ENCODE results near the gene NELL2.

GRCh38 chr12:44837114-44837755 is 38.9 kb downstream of the NELL2 start:
- TF ChIP-seq EZH2 (IDR thresholded peaks at IDR 0.05; ENCODE audit: insufficient read depth, poor library complexity, severe bottlenecking): no peak
- no peak for TF ChIP-seq EZH2phosphoT487 (IDR thresholded peaks at IDR 0.05; ENCODE audit: insufficient read depth, low read depth)
